ENCODE measurements around the gene AUTS2. TPM values are rescaled to one million over a fixed set of nuclear protein-coding genes. Genes with fewer than 3 reads are reported as not detected.

Gene AUTS2
- total and polyA plus RNA-seq, 11 donors, result 3.4 to 14.0 (median 7.3) TPM

DNA sequence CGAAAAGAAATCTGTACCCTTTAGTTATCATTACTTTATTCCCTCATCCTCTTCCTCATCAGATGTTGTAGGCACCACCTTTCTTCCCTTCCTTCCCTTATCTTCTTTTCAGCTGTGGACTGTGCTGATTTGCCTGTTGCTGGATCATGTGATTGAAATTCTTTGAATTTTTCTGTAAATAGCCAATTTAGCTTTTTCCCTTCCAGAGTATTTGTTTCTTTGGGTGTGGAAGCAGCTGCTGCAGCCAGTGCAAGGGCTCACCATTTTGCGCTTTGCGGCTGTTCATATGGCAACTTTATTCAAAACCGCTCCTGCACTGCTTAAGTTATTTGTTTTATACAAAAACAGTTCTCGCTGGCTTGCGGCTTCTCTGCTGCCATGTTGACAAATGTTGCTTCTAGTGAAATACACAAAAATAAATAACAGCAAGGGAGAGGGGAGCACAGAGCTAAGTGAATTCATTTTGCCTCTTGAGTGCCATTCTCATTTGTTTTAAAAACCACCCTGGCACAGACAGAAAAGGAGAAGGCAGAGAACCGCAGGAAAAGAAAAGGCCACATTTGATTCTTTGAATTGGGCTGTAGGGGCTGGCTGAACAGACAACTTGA is 151.2 kb downstream of the AUTS2 start:
- intact Hi-C loops (cut with DNase I), result no loop called here
- TF ChIP-seq, protein P1, sequence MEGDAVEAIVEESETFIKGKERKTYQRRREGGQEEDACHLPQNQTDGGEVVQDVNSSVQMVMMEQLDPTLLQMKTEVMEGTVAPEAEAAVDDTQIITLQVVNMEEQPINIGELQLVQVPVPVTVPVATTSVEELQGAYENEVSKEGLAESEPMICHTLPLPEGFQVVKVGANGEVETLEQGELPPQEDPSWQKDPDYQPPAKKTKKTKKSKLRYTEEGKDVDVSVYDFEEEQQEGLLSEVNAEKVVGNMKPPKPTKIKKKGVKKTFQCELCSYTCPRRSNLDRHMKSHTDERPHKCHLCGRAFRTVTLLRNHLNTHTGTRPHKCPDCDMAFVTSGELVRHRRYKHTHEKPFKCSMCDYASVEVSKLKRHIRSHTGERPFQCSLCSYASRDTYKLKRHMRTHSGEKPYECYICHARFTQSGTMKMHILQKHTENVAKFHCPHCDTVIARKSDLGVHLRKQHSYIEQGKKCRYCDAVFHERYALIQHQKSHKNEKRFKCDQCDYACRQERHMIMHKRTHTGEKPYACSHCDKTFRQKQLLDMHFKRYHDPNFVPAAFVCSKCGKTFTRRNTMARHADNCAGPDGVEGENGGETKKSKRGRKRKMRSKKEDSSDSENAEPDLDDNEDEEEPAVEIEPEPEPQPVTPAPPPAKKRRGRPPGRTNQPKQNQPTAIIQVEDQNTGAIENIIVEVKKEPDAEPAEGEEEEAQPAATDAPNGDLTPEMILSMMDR (IDR thresholded peaks at IDR 0.05), result no peak
- TF ChIP-seq POLR2A (IDR thresholded peaks at IDR 0.05), result no peak
- Histone ChIP-seq H3K36me3 (no peaks in the 10 kb centered on the region), H3K4me1 (peaks cover 0 to 6% (median 0%) of the 10 kb centered on the region in 12 donors), H3K9me3 (no peaks in the 10 kb centered on the region), H3K27me3 (no peaks in the 10 kb centered on the region), H3K27ac (no peak overlapping the region), H3K4me3 (no peak overlapping the region)
- no peak for ATAC-seq
- 88 to 90% (median 89%) methylated on average over 7 of the region's 7 CpGs for WGBS, 4 donors
- DNase-seq, result no peak

DNA sequence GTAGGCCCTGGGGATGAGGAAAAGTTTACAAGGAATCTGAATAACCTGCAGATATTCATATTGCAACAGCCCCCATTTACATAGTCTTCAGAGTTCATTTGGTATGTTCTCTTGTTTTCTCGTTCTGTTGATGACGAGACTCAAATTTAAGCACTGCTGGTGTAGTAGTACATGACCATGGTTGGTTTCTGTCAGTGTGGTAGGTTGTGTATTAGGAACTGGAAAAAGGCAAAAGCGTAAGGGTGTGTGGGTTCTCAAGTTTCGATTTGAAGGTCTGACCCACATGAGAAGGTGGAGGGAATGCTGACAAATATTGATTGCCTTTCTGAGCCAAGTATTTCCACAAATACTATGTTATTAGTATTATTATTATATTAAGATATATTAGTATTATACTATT is 151.7 kb downstream of the AUTS2 start:
- Histone ChIP-seq H3K36me3 (no peaks in the 10 kb centered on the region), H3K4me1 (peaks cover 0 to 6% (median 0%) of the 10 kb centered on the region in 12 donors), H3K4me3 (no peak overlapping the region), H3K9me3 (no peaks in the 10 kb centered on the region), H3K27me3 (no peaks in the 10 kb centered on the region), H3K27ac (no peak overlapping the region)
- 95 to 98% (median 98%) methylated on average over 4 of the region's 4 CpGs for WGBS, 4 donors
- intact Hi-C loops (cut with DNase I), result loop anchor here in 1 of 10 donors (10.0 kb wide), 1 partner anchor 145 kb away; no protein-coding TSS in a partner anchor
- ATAC-seq (no peak), DNase-seq (no peak)
- TF ChIP-seq, protein P1 (IDR thresholded peaks at IDR 0.05), result no peak
- TF ChIP-seq POLR2A (IDR thresholded peaks at IDR 0.05), result no peak

DNA sequence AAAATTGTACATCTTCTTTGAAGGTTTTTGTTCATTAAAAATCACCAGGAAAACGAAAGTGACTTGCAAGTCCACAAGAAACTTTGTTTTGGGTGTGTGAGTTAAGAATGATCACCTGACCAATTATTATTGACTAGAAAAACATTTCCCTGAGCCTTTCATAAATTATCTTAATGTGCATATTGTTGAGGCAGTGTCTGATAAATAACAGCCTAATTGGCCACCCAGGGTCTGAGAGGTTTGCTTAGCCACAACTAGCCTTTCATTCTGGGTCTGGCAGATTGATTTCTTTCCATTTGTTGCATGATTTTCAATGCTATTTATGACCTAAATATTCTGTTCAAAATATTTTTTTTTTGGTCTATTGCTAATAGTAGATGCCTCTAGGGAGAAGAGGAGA is 152.8 kb downstream of the AUTS2 start:
- no peak for DNase-seq
- intact Hi-C loops (cut with DNase I), result loop anchor here in 1 of 10 donors (10.0 kb wide), 1 partner anchor 146 kb away; no protein-coding TSS in a partner anchor
- WGBS, 4 donors, result 74 to 90% (median 85%) methylated on average over 1 of the region's 1 CpG
- peaks cover 0 to 6% (median 0%) of the 10 kb centered on the region in 12 donors for H3K4me1 ChIP-seq
- no peak overlapping the region for H3K4me3 ChIP-seq
- H3K9me3 ChIP-seq, result no peaks in the 10 kb centered on the region
- ATAC-seq, result no peak
- no peaks in the 10 kb centered on the region for H3K36me3 ChIP-seq
- no peak overlapping the region for H3K27ac ChIP-seq
- TF ChIP-seq POLR2A (IDR thresholded peaks at IDR 0.05), result no peak
- TF ChIP-seq, protein P1 (IDR thresholded peaks at IDR 0.05), result no peak
- no peaks in the 10 kb centered on the region for H3K27me3 ChIP-seq

DNA sequence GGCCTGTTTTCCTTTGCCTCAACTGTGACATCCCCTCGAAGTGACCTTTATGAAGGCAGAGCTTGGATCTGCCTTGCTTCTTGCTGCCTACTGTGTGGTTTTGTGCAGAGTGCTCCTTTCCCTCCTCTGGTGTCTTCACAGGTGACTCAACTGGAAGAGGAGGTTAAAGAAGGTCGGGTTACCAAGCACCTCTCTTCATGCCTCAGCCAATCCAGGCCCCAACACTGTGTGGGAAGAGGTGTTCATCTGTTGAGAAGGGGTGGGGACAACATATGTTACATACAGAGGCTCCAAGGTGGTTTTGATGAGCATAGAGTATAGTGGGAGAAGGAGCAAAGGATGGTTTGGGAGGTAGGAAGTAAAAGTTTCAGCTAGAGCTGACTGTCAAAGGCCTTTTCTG is 155.7 kb downstream of the AUTS2 start:
- TF ChIP-seq, protein P1 (IDR thresholded peaks at IDR 0.05), result no peak
- TF ChIP-seq POLR2A (IDR thresholded peaks at IDR 0.05), result no peak
- peaks cover 0 to 24% (median 3%) of the 10 kb centered on the region in 12 donors for H3K4me1 ChIP-seq

More for the DNA sequence above, 155.7 kb downstream of the AUTS2 start:
- no peak overlapping the region for H3K4me3 ChIP-seq
- no peaks in the 10 kb centered on the region for H3K9me3 ChIP-seq
- WGBS, 4 donors, result 43 to 93% (median 49%) methylated on average over 2 of the region's 2 CpGs
- ATAC-seq (no peak), DNase-seq (no peak)
- intact Hi-C loops (cut with DNase I), result loop anchor here in 1 of 10 donors (10.0 kb wide), 1 partner anchor 149 kb away; no protein-coding TSS in a partner anchor
- H3K27me3 ChIP-seq, result no peaks in the 10 kb centered on the region
- H3K27ac ChIP-seq, result no peak overlapping the region
- no peaks in the 10 kb centered on the region for H3K36me3 ChIP-seq
